Neural cell (in vitro differentiated cells): ENCODE data around the gene ANKRD65. TPM values are rescaled to one million over a fixed set of nuclear protein-coding genes. Genes with fewer than 3 reads are reported as not detected.
"Not testable (repeated sequence)": the region's sequence is repeated elsewhere in the genome, so short reads cannot be mapped to it uniquely, and the experiment has no call there.

Source experiments
- H2AFZ ChIP-seq: fragments of 200-600, 300-800 bp; sonication (generic), shearing (Covaris generic); 2 replicates; pipeline ENCODE4 v1.6.0; 2014; ENCODE audit warnings: low read depth, mild to moderate bottlenecking, antibody characterized with exemption, low read length, moderate library complexity
- H3F3A ChIP-seq: fragments of 200-600 bp; shearing (Covaris generic); 2 replicates; pipeline ENCODE4 v1.6.1; 2016; ENCODE audit warnings: mild to moderate bottlenecking, moderate library complexity, mixed read lengths, antibody characterized with exemption, low read length; ENCODE audit not compliant: insufficient read depth, poor library complexity, severe bottlenecking
- H3K27ac ChIP-seq: fragments of 200-600, 300-800 bp; sonication (generic), shearing (Covaris generic); 2 replicates; pipeline ENCODE4 v1.5.1; 2014; ENCODE audit warnings: mild to moderate bottlenecking, low read length, moderate library complexity
- H3K27me3 ChIP-seq: fragments of 300-800, 200-600 bp; sonication (generic), shearing (Covaris generic); 2 replicates; pipeline ENCODE4 v1.6.0; 2014; ENCODE audit warnings: mild to moderate bottlenecking, low read depth, low read length, moderate library complexity; ENCODE audit not compliant: insufficient read depth
- H3K36me3 ChIP-seq: fragments of 300-800, 200-600 bp; sonication (generic), shearing (Covaris generic); 2 replicates; pipeline ENCODE4 v1.5.1; 2014; ENCODE audit warnings: mild to moderate bottlenecking, antibody characterized with exemption, low read length, moderate library complexity; ENCODE audit not compliant: insufficient read depth
- H3K4me2 ChIP-seq: fragments of 300-800, 200-600 bp; sonication (generic), shearing (Covaris generic); 2 replicates; pipeline ENCODE4 v1.6.0; 2014; ENCODE audit warnings: mild to moderate bottlenecking, low read length
- H3K4me3 ChIP-seq: fragments of 300-800, 200-600 bp; sonication (generic), shearing (Covaris generic); 2 replicates; pipeline ENCODE4 v1.5.1; 2014; ENCODE audit warnings: mild to moderate bottlenecking, low read length, moderate library complexity
- H3K79me2 ChIP-seq: fragments of 200-600 bp; shearing (Covaris generic); replicated peaks from 2 replicates; pipeline ENCODE4 v1.6.0; 2014; ENCODE audit warnings: mild to moderate bottlenecking, low read length, moderate library complexity; ENCODE audit not compliant: insufficient read depth
- H3K9ac ChIP-seq: fragments of 300-800, 200-600 bp; sonication (generic), shearing (Covaris generic); 2 replicates; pipeline ENCODE4 v1.6.1; 2016; ENCODE audit warnings: mild to moderate bottlenecking, low read length, mixed read lengths
- H3K9me2 ChIP-seq: fragments of 200-600 bp; shearing (Covaris generic); 2 replicates; pipeline ENCODE4 v1.6.1; 2016; ENCODE audit warnings: mild to moderate bottlenecking, low read length, mixed read lengths; ENCODE audit not compliant: insufficient read depth
- H3K9me3 ChIP-seq: fragments of 200-600, 300-800 bp; sonication (generic), shearing (Covaris generic); 2 replicates; pipeline ENCODE4 v1.6.1; 2016; ENCODE audit warnings: mild to moderate bottlenecking, mixed run types, low read length, moderate library complexity, mixed read lengths
- H4K20me1 ChIP-seq: fragments of 200-600 bp; shearing (Covaris generic); 2 replicates; pipeline ENCODE4 v1.6.1; 2016; ENCODE audit warnings: mild to moderate bottlenecking, mixed run types; ENCODE audit not compliant: insufficient read depth
- EP300 ChIP-seq: fragments of 450-650 bp; conservative IDR thresholded peaks from 2 replicates; pipeline ENCODE4 v1.6.1; 2014; ENCODE audit warnings: antibody characterized with exemption, mild to moderate bottlenecking, moderate library complexity; ENCODE audit not compliant: poor library complexity, severe bottlenecking
- EZH2 ChIP-seq: fragments of 200-600, 300-800 bp; shearing (Covaris generic), sonication (generic); IDR thresholded peaks from 2 replicates; pipeline ENCODE4 v1.6.1; 2014; ENCODE audit warnings: antibody characterized with exemption, low read length, borderline replicate concordance, mild to moderate bottlenecking; ENCODE audit not compliant: insufficient read depth, poor library complexity, severe bottlenecking
- MXI1 ChIP-seq: fragments of 450-650 bp; conservative IDR thresholded peaks from 2 replicates; pipeline ENCODE4 v1.6.1; 2014; ENCODE audit warnings: antibody characterized with exemption, mild to moderate bottlenecking; ENCODE audit not compliant: poor library complexity, severe bottlenecking
- POLR2AphosphoS5 ChIP-seq: IDR thresholded peaks from 2 replicates; pipeline ENCODE4 v1.6.1; 2012
- RAD21 ChIP-seq: fragments of 450-650 bp; conservative IDR thresholded peaks from 2 replicates; pipeline ENCODE4 v1.6.1; 2014; ENCODE audit warnings: antibody characterized with exemption, mild to moderate bottlenecking, moderate library complexity
- REST ChIP-seq: IDR thresholded peaks from 2 replicates; pipeline ENCODE4 v1.6.1; 2012; ENCODE audit warnings: borderline replicate concordance
- SMC3 ChIP-seq: fragments of 450-650 bp; conservative IDR thresholded peaks from 2 replicates; pipeline ENCODE4 v1.6.1; 2014; ENCODE audit warnings: antibody characterized with exemption, mild to moderate bottlenecking, moderate library complexity; ENCODE audit not compliant: poor library complexity
- TAF1 ChIP-seq: IDR thresholded peaks from 2 replicates; pipeline ENCODE4 v1.6.1; 2012; ENCODE audit warnings: low read depth
- polyA plus RNA-seq: library from polyadenylated mRNA; depleted of rRNA; stranded (reverse); fragments of >200 nt; gene quantifications from 2 replicates; pipeline ENCODE4 v1.2.3, GENCODE V29; 2014
- TF ChIP-seq, protein P1 (sequence below): fragments of 450-650 bp; IDR thresholded peaks from 2 replicates; pipeline ENCODE4 v1.5.1; 2014; ENCODE audit warnings: antibody characterized with exemption, mild to moderate bottlenecking, moderate library complexity; ENCODE audit not compliant: poor library complexity, severe bottlenecking

ANKRD65 gene
- polyA plus RNA-seq, 1 donor from 2014 or later, result not detected

DNA sequence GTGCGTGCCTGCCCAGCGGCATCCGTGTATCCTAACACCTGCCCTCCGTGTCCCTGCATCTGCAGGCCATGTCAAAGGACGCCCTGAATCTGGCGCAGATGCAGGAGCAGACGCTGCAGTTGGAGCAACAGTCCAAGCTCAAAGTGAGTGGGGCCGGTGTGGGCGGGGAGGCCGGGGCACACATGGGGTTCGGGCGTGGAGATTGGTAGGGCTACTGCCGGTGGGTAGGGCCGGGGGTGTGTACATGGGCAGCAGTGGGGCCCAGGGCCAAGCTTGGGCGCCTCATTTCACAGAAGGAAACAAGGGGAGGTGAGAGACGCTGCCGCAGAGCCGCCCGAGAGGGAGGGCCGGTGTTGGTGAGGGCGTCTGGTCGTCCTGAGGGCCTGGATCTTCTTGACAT is 29.5 kb upstream of the ANKRD65 start:
- not testable (repeated sequence) for H3K27ac ChIP-seq, H3K9me3 ChIP-seq, H3K9ac ChIP-seq, H3K36me3 ChIP-seq, H3K79me2 ChIP-seq, H3K4me3 ChIP-seq, H3K4me2 ChIP-seq, H3F3A ChIP-seq, H3K27me3 ChIP-seq, H2AFZ ChIP-seq, H4K20me1 ChIP-seq, H3K9me2 ChIP-seq

DNA sequence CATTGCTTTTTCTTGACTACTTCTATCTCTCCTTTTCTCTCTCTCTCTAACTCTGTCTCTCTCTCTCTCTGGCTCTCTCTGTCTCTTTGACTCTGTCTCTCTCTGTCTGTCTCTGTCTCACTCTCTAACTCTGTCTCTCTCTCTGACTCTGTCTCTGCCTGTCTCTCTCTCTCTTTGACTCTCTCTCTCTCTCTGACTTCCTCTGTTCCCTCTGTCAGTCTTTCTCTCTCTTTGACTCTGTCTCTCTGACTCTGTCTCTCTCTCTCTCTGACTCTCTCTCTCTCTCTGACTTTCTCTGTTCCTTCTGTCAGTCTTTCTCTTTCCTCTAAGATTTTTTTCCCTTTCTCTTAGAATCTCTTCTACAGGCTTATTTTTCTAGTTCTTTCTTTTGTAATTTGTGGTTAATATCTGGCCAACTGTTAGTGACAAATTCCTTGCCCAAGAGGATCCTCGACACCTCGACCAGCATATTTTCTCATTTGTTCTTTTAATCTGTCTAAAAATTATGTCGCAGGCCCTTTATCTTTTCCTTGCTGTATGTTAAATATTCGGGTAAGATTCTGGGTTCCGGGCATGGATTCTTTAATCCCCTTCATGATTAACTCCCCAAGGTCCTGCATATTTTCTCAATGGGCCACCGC is 28.1 kb upstream of the ANKRD65 start, which contains the start of gene ATAD3C:
Gene ATAD3C (plus strand): TSS at position 591 of the 641 bp plus-strand sequence. CDS start 995 bp downstream, outside the sequence.
- Histone ChIP-seq H3K9me3 (no peaks in the 10 kb centered on the region), H3K9ac (no peak within 1 kb of the TSS), H3K79me2 (no peaks in the 10 kb centered on the region), H3K9me2 (no peaks in the 10 kb centered on the region), H3K27me3 (no peaks in the 10 kb centered on the region), H3K27ac (no peak within 1 kb of the TSS), H3K4me2 (no peak within 1 kb of the TSS), H2AFZ (no peak within 1 kb of the TSS), H3K36me3 (no peaks in the 10 kb centered on the region), H3K4me3 (no peak within 1 kb of the TSS), H3F3A (no peaks in the 10 kb centered on the region), H4K20me1 (no peaks in the 10 kb centered on the region)
- TF ChIP-seq EP300 (no peak), RAD21 (no peak), MXI1 (no peak), POLR2AphosphoS5 (no peak), TAF1 (no peak)
- TF ChIP-seq, protein P1, sequence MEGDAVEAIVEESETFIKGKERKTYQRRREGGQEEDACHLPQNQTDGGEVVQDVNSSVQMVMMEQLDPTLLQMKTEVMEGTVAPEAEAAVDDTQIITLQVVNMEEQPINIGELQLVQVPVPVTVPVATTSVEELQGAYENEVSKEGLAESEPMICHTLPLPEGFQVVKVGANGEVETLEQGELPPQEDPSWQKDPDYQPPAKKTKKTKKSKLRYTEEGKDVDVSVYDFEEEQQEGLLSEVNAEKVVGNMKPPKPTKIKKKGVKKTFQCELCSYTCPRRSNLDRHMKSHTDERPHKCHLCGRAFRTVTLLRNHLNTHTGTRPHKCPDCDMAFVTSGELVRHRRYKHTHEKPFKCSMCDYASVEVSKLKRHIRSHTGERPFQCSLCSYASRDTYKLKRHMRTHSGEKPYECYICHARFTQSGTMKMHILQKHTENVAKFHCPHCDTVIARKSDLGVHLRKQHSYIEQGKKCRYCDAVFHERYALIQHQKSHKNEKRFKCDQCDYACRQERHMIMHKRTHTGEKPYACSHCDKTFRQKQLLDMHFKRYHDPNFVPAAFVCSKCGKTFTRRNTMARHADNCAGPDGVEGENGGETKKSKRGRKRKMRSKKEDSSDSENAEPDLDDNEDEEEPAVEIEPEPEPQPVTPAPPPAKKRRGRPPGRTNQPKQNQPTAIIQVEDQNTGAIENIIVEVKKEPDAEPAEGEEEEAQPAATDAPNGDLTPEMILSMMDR, result no peak

- H3K79me2 ChIP-seq, H3K36me3 ChIP-seq, H4K20me1 ChIP-seq, H3K27ac ChIP-seq, H3K27me3 ChIP-seq, H3K4me3 ChIP-seq, H3F3A ChIP-seq, H3K9me2 ChIP-seq, H3K4me2 ChIP-seq, H3K9ac ChIP-seq, H2AFZ ChIP-seq, H3K9me3 ChIP-seq: not testable (repeated sequence)
Measured at GRCh38 chr1:1446631-1447030, 25.6 kb upstream of the ANKRD65 start.

- H3K4me2 ChIP-seq, result no peak overlapping the region
- H3K36me3 ChIP-seq, result no peaks in the 10 kb centered on the region
- no peaks in the 10 kb centered on the region for H4K20me1 ChIP-seq
- H3K79me2 ChIP-seq, result no peaks in the 10 kb centered on the region
- no peaks in the 10 kb centered on the region for H3K9me2 ChIP-seq
- no peak for TF ChIP-seq POLR2AphosphoS5
- TF ChIP-seq SMC3, result no peak
- TF ChIP-seq REST, result no peak
- TF ChIP-seq, protein P1, result no peak
- no peak for TF ChIP-seq EZH2
- TF ChIP-seq MXI1, result no peak
- TF ChIP-seq EP300, result no peak
- TF ChIP-seq RAD21, result no peak
- TF ChIP-seq TAF1, result no peak
- H3K27me3 ChIP-seq, result no peaks in the 10 kb centered on the region
- no peak overlapping the region for H2AFZ ChIP-seq
- no peaks in the 10 kb centered on the region for H3F3A ChIP-seq
- no peak overlapping the region for H3K9ac ChIP-seq
- no peaks in the 10 kb centered on the region for H3K9me3 ChIP-seq
- H3K4me3 ChIP-seq, result no peak overlapping the region
- H3K27ac ChIP-seq, result no peak overlapping the region
Measured at GRCh38 chr1:1442069-1442770, 21.1 kb upstream of the ANKRD65 start.
